ENCODE results near the gene TMBIM1.

DNA sequence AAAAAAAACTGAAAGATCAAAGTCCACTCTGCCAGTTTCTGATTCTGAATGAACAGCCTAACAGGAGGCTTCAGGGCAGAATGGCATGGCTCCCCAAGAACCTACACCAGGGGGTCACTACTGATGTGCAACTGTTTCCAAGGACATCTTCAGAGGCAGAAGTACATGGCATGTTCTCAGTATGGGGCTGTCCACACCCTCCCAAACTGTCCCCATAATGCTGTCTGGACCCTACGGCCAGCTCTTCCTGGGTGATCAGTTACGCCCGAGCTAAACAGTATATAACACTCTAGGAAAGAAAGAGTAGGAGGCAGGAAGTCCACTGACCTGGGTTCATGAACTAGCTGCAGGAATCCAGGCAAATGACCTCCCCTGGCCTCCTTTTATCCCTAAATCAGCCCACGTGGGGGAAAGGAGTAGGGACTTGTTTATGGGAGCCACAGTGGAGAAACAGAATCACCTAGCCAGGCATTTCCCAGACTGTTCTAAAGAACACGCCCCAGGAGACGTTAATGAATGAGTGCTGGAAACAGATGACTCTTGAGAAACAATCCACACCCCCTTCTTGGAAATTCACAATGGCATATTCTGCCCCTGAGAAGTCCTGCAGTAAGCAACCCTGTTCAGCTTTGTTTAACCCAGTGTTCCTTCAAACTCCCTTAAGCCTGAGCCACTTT lies 2.5 kb downstream of the TMBIM1 start:
- TF ChIP-seq, protein P1, sequence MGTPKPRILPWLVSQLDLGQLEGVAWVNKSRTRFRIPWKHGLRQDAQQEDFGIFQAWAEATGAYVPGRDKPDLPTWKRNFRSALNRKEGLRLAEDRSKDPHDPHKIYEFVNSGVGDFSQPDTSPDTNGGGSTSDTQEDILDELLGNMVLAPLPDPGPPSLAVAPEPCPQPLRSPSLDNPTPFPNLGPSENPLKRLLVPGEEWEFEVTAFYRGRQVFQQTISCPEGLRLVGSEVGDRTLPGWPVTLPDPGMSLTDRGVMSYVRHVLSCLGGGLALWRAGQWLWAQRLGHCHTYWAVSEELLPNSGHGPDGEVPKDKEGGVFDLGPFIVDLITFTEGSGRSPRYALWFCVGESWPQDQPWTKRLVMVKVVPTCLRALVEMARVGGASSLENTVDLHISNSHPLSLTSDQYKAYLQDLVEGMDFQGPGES (IDR thresholded peaks at IDR 0.05; ENCODE audit: low read depth, low read length) = no peak
- TF ChIP-seq, protein P2, sequence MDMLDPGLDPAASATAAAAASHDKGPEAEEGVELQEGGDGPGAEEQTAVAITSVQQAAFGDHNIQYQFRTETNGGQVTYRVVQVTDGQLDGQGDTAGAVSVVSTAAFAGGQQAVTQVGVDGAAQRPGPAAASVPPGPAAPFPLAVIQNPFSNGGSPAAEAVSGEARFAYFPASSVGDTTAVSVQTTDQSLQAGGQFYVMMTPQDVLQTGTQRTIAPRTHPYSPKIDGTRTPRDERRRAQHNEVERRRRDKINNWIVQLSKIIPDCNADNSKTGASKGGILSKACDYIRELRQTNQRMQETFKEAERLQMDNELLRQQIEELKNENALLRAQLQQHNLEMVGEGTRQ (IDR thresholded peaks at IDR 0.05; ENCODE audit: borderline replicate concordance, low read depth, low read length) = no peak
- TF ChIP-seq POLR2AphosphoS5 (IDR thresholded peaks at IDR 0.05; ENCODE audit: low read depth, low read length) (no peak), JUND (IDR thresholded peaks at IDR 0.05) (no peak), ELF1 (IDR thresholded peaks at IDR 0.05) (no peak)
- TF ChIP-seq, protein P3, sequence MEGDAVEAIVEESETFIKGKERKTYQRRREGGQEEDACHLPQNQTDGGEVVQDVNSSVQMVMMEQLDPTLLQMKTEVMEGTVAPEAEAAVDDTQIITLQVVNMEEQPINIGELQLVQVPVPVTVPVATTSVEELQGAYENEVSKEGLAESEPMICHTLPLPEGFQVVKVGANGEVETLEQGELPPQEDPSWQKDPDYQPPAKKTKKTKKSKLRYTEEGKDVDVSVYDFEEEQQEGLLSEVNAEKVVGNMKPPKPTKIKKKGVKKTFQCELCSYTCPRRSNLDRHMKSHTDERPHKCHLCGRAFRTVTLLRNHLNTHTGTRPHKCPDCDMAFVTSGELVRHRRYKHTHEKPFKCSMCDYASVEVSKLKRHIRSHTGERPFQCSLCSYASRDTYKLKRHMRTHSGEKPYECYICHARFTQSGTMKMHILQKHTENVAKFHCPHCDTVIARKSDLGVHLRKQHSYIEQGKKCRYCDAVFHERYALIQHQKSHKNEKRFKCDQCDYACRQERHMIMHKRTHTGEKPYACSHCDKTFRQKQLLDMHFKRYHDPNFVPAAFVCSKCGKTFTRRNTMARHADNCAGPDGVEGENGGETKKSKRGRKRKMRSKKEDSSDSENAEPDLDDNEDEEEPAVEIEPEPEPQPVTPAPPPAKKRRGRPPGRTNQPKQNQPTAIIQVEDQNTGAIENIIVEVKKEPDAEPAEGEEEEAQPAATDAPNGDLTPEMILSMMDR (IDR thresholded peaks at IDR 0.05) = no peak
